Measurements from ENCODE around the gene IQCH. TPM values are rescaled to one million over a fixed set of nuclear protein-coding genes. Genes with fewer than 3 reads are reported as not detected.

Gene IQCH
- polyA plus RNA-seq, 3 donors, result 0.03 TPM; not detected in 2

GRCh38 chr15:67322481-67322880 is 67.9 kb downstream of the IQCH start:
- H3K9ac ChIP-seq (ENCODE audit: insufficient read depth, low read length, poor library complexity, severe bottlenecking), result no peak overlapping the region
- H3K36me3 Mint-ChIP-seq, result no peaks in the 10 kb centered on the region
- intact Hi-C loops (cut with micrococcal nuclease), result no loop called here
- no peak overlapping the region for H3K4me3 Mint-ChIP-seq
- no peaks in the 10 kb centered on the region for H4K20me1 ChIP-seq (ENCODE audit: insufficient read depth, low read length)
- no peaks in the 10 kb centered on the region for H3K27me3 ChIP-seq (ENCODE audit: control insufficient read depth in 2 of 2, insufficient read depth in 2 of 2, low read length in 2 of 2)
- H3K4me1 Mint-ChIP-seq, result peaks cover 2% of the 10 kb centered on the region
- H3K9me3 ChIP-seq (replicated peaks in 1 of 2; ENCODE audit: control insufficient read depth in 1 of 2, insufficient read depth in 1 of 2, low read length in 2 of 2), result peaks cover 0 to 3% of the 10 kb centered on the region in 2 donors
- no peaks in the 10 kb centered on the region for H3K79me2 ChIP-seq (ENCODE audit: insufficient read depth, low read length)
- no peak overlapping the region for H3K4me2 ChIP-seq (replicated peaks; ENCODE audit: extremely low read depth, low read length, poor library complexity, severe bottlenecking)
- no peak overlapping the region for H3K27ac Mint-ChIP-seq
- DNase-seq, result no peak
- no peak overlapping the region for H2AFZ ChIP-seq (ENCODE audit: insufficient read depth, low read depth, low read length, poor library complexity, severe bottlenecking)
- H3K4me1 ChIP-seq (ENCODE audit: control insufficient read depth in 1 of 2, insufficient read depth in 2 of 2, low read length in 2 of 2), result no peaks in the 10 kb centered on the region
- no peak for TF ChIP-seq CTCF (IDR thresholded peaks at IDR 0.05)
- no peak overlapping the region for H3K27ac ChIP-seq (ENCODE audit: low read depth in 1 of 2, low read length in 2 of 2)
- H3K27me3 Mint-ChIP-seq (ENCODE audit: low read depth in 3 of 3), result peaks cover 0 to 2% (median 0%) of the 10 kb centered on the region in 3 donors
- H3K9me3 Mint-ChIP-seq, result peaks cover 2 to 14% (median 7%) of the 10 kb centered on the region in 7 donors
- 83% methylated on average over 1 of the region's 4 CpGs for WGBS (ENCODE audit: insufficient coverage)
- no peaks in the 10 kb centered on the region for H3K36me3 ChIP-seq (replicated peaks in 1 of 2; ENCODE audit: control insufficient read depth in 1 of 2, insufficient read depth in 2 of 2, low read length in 2 of 2)
- no peak overlapping the region for H3K4me3 ChIP-seq (replicated peaks in 1 of 3; ENCODE audit: low read depth in 2 of 3, low read length in 3 of 3)

- Mint-ChIP-seq H3K4me1 (peaks cover 2% of the 10 kb centered on the region), H3K27ac (no peak overlapping the region), H3K36me3 (no peaks in the 10 kb centered on the region), H3K9me3 (peaks cover 5 to 20% (median 9%) of the 10 kb centered on the region in 7 donors), H3K27me3 (ENCODE audit: low read depth in 3 of 3) (peaks cover 0 to 3% (median 0%) of the 10 kb centered on the region in 3 donors), H3K4me3 (no peak overlapping the region)
- Histone ChIP-seq H3K79me2 (ENCODE audit: insufficient read depth, low read length) (no peaks in the 10 kb centered on the region), H3K27ac (ENCODE audit: low read depth in 1 of 2, low read length in 2 of 2) (no peak overlapping the region), H3K9me3 (replicated peaks in 1 of 2; ENCODE audit: control insufficient read depth in 1 of 2, insufficient read depth in 1 of 2, low read length in 2 of 2) (peaks cover 0 to 3% of the 10 kb centered on the region in 2 donors), H3K27me3 (ENCODE audit: control insufficient read depth in 2 of 2, insufficient read depth in 2 of 2, low read length in 2 of 2) (no peaks in the 10 kb centered on the region), H3K4me1 (ENCODE audit: control insufficient read depth in 1 of 2, insufficient read depth in 2 of 2, low read length in 2 of 2) (no peaks in the 10 kb centered on the region), H4K20me1 (ENCODE audit: insufficient read depth, low read length) (no peaks in the 10 kb centered on the region), H3K4me2 (replicated peaks; ENCODE audit: extremely low read depth, low read length, poor library complexity, severe bottlenecking) (no peak overlapping the region), H3K36me3 (replicated peaks in 1 of 2; ENCODE audit: control insufficient read depth in 1 of 2, insufficient read depth in 2 of 2, low read length in 2 of 2) (no peaks in the 10 kb centered on the region), H3K9ac (ENCODE audit: insufficient read depth, low read length, poor library complexity, severe bottlenecking) (no peak overlapping the region), H3K4me3 (replicated peaks in 1 of 3; ENCODE audit: low read depth in 2 of 3, low read length in 3 of 3) (no peak overlapping the region), H2AFZ (ENCODE audit: insufficient read depth, low read depth, low read length, poor library complexity, severe bottlenecking) (no peak overlapping the region)
- intact Hi-C loops (cut with micrococcal nuclease), result no loop called here
- WGBS (ENCODE audit: insufficient coverage), result no CpG with 5 or more reads among the region's 1 CpG
- no peak for DNase-seq
- no peak for TF ChIP-seq CTCF (IDR thresholded peaks at IDR 0.05)
These were observed 72.7 kb downstream of the IQCH start for GRCh38 chr15:67327312-67327711.
